HUES64 (cell line): Measurements from ENCODE around the gene PDE4B.

ENCODE experiments used
- H3K27ac ChIP-seq: 2 replicates; pipeline ENCODE4 v1.7.0; 2013; ENCODE audit warnings: low read depth, low read length, inconsistent platforms
- H3K27me3 ChIP-seq: 2 replicates; pipeline ENCODE4 v1.6.1; 2013; ENCODE audit warnings: mild to moderate bottlenecking, low read length; ENCODE audit not compliant: insufficient read depth
- H3K36me3 ChIP-seq: 2 replicates; pipeline ENCODE4 v1.6.1; 2013; ENCODE audit warnings: mild to moderate bottlenecking, low read length; ENCODE audit not compliant: insufficient read depth
- H3K4me1 ChIP-seq: 2 replicates; pipeline ENCODE4 v1.6.1; 2013; ENCODE audit warnings: mild to moderate bottlenecking, low read length, moderate library complexity; ENCODE audit not compliant: insufficient read depth
- H3K4me3 ChIP-seq: 2 replicates; pipeline ENCODE4 v1.5.1; 2013; ENCODE audit warnings: mild to moderate bottlenecking, low read length, moderate library complexity
- H3K9ac ChIP-seq: 2 replicates; pipeline ENCODE4 v1.6.1; 2013; ENCODE audit warnings: mild to moderate bottlenecking, low read depth, low read length
- H3K9me3 ChIP-seq: 2 replicates; pipeline ENCODE4 v1.6.1; 2013; ENCODE audit warnings: low read depth, low read length; ENCODE audit not compliant: insufficient read depth
- WGBS: fragments of 150-250, 120-280 bp; methylation state at CpG from one replicate; pipeline ENCODE4 v1.1.7; 2013; ENCODE audit warnings: missing lambda C conversion rate; 5-methylcytosine and 5-hydroxymethylcytosine counted together

Gene PDE4B

DNA sequence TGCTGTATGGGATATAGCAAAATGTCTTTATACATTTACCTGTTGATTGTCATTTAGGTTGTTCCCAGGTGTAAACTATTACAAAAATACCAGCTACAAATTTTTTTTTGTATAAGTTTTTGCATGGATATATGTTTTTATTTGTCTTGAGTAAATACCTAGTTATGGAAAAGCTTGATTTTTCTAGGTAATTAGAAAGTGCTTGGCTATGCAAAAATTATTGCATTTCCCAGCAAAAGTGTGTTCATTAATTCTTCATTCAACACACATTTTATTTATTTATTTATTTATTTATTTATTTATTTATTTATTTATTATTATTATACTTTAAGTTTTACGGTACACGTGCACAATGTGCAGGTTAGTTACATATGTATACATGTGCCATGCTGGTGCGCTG is 22.1 kb downstream of the PDE4B start:
- no peaks in the 10 kb centered on the region for H3K9me3 ChIP-seq
- peaks cover 9% of the 10 kb centered on the region; the same call in 1 of the 2 replicates for H3K4me1 ChIP-seq
- H3K4me3 ChIP-seq = no peak overlapping the region
- no peak overlapping the region for H3K9ac ChIP-seq
- no peaks in the 10 kb centered on the region for H3K36me3 ChIP-seq
- H3K27ac ChIP-seq = no peak overlapping the region
- H3K27me3 ChIP-seq = no peaks in the 10 kb centered on the region
- 100% methylated on average over 1 of the region's 3 CpGs for WGBS

DNA sequence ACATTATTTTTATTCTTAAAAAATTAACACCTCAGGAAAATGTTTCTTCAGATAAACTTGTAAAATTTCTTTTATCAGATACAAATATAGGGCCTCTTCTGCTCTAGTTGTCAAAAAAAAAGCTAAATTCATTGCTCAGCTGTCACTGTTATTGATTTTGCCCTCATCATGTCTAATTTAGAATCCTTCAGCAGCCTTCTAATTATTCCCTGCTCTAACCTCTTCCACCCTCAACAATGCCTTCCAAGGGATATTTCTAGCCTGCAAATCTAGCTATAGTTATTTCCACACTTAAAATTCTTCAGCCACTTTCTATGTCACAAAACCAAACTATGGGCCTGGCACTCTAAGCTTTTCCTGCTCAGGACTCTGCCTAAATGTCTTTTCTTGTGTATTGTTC is 25.2 kb downstream of the PDE4B start:
- Histone ChIP-seq H3K4me3 (no peak overlapping the region), H3K4me1 (no peaks in the 10 kb centered on the region), H3K9me3 (no peaks in the 10 kb centered on the region), H3K27ac (no peak overlapping the region), H3K9ac (no peak overlapping the region), H3K36me3 (no peaks in the 10 kb centered on the region), H3K27me3 (no peaks in the 10 kb centered on the region)

DNA sequence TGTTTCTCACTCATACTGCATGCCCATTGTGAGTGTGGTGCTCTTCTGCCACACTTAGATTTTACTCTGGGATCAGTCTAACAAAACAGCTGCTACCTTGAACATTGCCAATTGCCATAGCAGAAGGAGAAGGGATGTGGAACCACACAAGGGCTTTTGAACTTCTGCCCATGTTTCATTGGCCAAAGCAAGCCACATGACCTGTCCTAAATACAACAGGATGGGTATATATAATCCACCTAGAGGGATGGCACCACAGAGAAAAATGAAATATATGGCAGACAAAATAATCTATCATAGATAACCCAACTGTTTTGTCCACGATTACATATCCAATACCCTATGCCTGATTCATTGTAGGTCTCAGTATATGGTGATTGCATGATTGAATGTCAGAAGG is 26.3 kb downstream of the PDE4B start:
- Histone ChIP-seq H3K27me3 (no peaks in the 10 kb centered on the region), H3K9me3 (no peaks in the 10 kb centered on the region), H3K27ac (no peak overlapping the region), H3K9ac (no peak overlapping the region), H3K36me3 (no peaks in the 10 kb centered on the region), H3K4me3 (no peak overlapping the region), H3K4me1 (no peaks in the 10 kb centered on the region)
- WGBS = no CpG with 5 or more reads among the region's 1 CpG

DNA sequence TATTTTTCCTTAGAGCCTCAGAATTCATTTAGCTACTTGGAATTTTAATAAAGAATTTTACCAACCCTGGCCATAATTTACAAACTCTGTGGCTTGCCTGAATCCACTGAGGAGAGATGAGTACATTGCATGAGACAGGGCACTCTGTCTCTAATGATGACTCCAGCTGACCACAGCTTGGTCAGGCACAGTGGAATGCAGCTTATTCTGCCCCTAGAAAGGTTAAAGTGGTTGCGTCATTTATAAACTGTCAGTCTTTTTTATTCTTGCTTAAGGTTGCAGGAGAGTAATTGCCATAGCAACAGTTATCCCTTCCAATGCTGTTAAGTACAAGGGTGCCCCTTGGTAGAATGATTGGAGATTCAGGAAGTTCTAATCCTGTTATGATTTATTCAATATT is 28.3 kb downstream of the PDE4B start:
- H3K4me1 ChIP-seq = no peaks in the 10 kb centered on the region
- no peak overlapping the region for H3K9ac ChIP-seq
- 93% methylated on average over 1 of the region's 1 CpG for WGBS
- no peaks in the 10 kb centered on the region for H3K9me3 ChIP-seq
- no peak overlapping the region for H3K4me3 ChIP-seq
- no peaks in the 10 kb centered on the region for H3K36me3 ChIP-seq
- H3K27me3 ChIP-seq = no peaks in the 10 kb centered on the region
- no peak overlapping the region for H3K27ac ChIP-seq

DNA sequence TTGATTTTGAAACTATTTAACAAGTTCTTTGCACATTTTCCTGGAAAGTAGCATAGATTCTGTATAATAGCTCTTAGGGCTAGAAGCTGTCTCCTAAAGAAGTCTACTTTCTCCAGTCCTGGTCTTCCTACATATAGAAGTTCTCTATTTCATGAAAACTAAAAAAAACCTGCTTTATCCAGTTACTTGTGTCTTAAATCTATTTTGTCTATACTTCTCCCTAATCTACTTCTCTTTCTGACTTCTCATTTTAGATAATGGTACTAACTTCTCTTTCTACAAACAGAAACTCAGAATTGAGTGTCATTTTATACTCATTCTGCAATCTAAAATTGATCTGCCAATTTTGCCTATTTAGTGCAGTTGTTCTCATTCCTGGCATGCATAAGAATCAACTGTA is 28.7 kb downstream of the PDE4B start:
- H3K27ac ChIP-seq = no peak overlapping the region
- H3K27me3 ChIP-seq = no peaks in the 10 kb centered on the region
- H3K4me3 ChIP-seq = no peak overlapping the region
- no peaks in the 10 kb centered on the region for H3K4me1 ChIP-seq
- no peak overlapping the region for H3K9ac ChIP-seq
- no peaks in the 10 kb centered on the region for H3K9me3 ChIP-seq
- H3K36me3 ChIP-seq = no peaks in the 10 kb centered on the region

DNA sequence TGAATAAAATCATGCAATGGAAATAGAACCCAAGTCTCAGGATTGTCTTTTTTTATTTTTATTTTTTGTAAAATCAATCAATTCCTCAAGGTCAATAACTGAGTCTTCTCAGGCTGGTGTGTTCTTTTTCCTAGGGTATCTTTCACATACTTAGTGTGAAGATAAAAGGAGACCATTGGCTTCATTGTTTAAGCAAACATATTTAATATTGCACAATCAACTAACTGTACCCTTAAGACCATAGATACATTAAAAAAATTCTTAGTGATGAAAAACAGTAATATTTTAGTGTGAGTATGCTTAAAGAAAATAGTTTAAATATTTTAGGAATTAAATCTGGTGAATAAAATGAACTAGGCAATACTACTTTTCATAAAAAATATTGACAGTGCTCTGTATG is 31.4 kb downstream of the PDE4B start:
- no peaks in the 10 kb centered on the region for H3K27me3 ChIP-seq
- no peaks in the 10 kb centered on the region for H3K4me1 ChIP-seq
- H3K9ac ChIP-seq = no peak overlapping the region
- no peak overlapping the region for H3K27ac ChIP-seq
- no peaks in the 10 kb centered on the region for H3K9me3 ChIP-seq
- no peaks in the 10 kb centered on the region for H3K36me3 ChIP-seq
- H3K4me3 ChIP-seq = no peak overlapping the region

DNA sequence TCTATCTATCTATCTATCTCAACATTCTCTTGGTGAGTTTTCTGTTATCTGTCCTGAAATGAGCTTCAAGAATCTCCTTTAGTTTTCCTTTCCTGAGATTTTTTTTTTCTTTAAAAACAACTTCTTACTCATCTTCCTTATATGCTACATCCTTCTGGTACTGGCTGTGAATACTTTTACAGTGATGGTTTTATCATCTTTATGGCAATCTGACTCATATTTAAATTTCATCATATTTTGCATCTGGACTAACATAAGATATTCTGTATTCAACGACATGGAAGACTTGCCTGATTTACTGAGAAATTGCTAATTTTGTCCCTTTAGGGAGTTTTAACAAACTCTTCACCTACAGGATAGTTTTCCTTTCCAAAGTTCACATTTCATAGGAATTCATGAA is 33.0 kb downstream of the PDE4B start:
- no peak overlapping the region for H3K27ac ChIP-seq
- H3K4me3 ChIP-seq = no peak overlapping the region
- H3K36me3 ChIP-seq = no peaks in the 10 kb centered on the region
- WGBS = 100% methylated on average over 1 of the region's 1 CpG
- no peaks in the 10 kb centered on the region for H3K4me1 ChIP-seq
- no peaks in the 10 kb centered on the region for H3K27me3 ChIP-seq
- H3K9ac ChIP-seq = no peak overlapping the region
- no peaks in the 10 kb centered on the region for H3K9me3 ChIP-seq

DNA sequence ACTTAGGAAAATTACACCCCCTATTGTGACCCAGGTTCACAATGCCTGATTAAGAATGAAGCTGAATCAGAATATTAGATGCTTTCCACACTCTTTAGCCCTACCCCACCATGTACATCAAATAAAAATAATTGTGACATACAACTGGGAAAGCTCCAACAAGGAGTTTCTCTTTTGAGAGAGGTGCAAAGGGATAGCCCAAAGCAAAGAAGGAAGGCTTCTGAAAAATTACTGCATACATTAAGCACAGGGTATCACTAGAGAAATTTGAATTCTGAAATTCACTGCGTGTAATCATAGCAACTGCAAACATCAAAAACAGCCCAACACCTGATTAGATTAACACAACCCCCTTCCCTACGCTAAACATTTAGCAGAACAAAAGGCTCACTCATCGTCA is 34.1 kb downstream of the PDE4B start:
- WGBS = 91% methylated on average over 3 of the region's 3 CpGs
- no peaks in the 10 kb centered on the region for H3K27me3 ChIP-seq
- H3K9me3 ChIP-seq = no peaks in the 10 kb centered on the region
- H3K4me1 ChIP-seq = no peaks in the 10 kb centered on the region
- H3K4me3 ChIP-seq = no peak overlapping the region
- no peaks in the 10 kb centered on the region for H3K36me3 ChIP-seq
- H3K9ac ChIP-seq = no peak overlapping the region
- H3K27ac ChIP-seq = no peak overlapping the region

DNA sequence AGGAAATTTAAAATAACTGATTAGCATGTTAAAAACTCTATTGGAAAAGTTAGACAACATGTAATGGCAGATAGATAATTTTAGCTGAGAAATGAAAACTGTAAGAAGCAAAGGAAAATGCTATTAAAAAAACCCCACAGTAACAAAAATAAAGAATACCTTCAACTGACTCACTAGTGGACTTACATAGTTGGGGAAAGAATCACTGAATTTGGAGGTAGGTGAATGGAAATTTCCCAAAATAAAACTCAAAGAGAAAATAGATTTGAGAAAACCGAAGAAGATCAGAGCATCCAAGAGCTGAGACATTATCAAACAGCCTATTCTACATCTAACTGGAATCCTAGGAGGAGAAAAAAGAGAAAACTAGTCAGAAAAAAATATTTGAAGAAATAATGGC is 34.7 kb downstream of the PDE4B start:
- Histone ChIP-seq H3K27ac (no peak overlapping the region), H3K27me3 (no peaks in the 10 kb centered on the region), H3K4me3 (no peak overlapping the region), H3K9ac (no peak overlapping the region), H3K4me1 (no peaks in the 10 kb centered on the region), H3K9me3 (no peaks in the 10 kb centered on the region), H3K36me3 (no peaks in the 10 kb centered on the region)
- WGBS = no CpG with 5 or more reads among the region's 1 CpG

DNA sequence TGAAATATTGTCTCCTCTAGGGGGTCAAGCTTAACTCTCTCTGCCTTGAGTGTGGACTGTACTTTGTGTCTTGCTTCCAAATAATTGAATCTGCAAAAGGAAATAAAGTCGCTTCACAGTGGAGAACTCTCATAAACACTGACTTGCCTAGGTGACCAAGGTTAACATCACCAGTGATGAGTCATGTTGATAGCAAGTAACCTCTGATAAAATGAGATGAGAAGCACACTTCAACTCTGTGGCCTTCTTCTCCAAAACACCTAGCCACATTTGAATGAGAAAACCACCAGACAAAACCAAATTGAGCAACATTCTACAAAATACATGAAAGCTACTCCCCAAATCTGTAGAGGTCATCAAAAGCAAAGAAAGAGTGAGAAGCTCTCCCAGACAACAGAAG is 37.6 kb downstream of the PDE4B start:
- H3K9ac ChIP-seq = no peak overlapping the region
- H3K27ac ChIP-seq = no peak overlapping the region
- no peaks in the 10 kb centered on the region for H3K27me3 ChIP-seq
- no peaks in the 10 kb centered on the region for H3K36me3 ChIP-seq
- 92% methylated on average over 1 of the region's 1 CpG for WGBS
- H3K4me1 ChIP-seq = no peaks in the 10 kb centered on the region
- no peaks in the 10 kb centered on the region for H3K9me3 ChIP-seq
- H3K4me3 ChIP-seq = no peak overlapping the region

DNA sequence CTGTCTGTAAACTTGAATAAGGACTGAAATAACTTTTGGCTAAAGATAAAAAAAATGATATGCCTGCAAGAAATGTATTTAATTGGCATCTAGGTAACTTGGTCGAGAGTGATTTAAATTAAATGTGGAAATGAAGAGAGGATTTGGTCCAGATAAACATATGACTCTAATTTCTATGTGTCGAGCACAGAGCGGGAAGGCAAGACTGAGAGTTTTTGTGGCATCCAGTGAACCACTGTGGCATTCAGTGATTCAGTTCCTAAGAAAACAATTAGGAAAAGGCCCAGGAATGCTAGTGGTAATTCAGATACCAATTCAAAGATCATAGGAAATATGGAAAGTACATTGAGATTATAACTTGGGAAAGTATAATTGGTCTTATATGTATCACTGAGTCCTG is 39.6 kb downstream of the PDE4B start:
- H3K27ac ChIP-seq = no peak overlapping the region
- H3K4me1 ChIP-seq = no peaks in the 10 kb centered on the region
- no peaks in the 10 kb centered on the region for H3K36me3 ChIP-seq
- no peaks in the 10 kb centered on the region for H3K27me3 ChIP-seq
- no peak overlapping the region for H3K9ac ChIP-seq
- no peaks in the 10 kb centered on the region for H3K9me3 ChIP-seq
- 50% methylated on average over 3 of the region's 3 CpGs for whole genome bisulfite sequencing
- H3K4me3 ChIP-seq = no peak overlapping the region

DNA sequence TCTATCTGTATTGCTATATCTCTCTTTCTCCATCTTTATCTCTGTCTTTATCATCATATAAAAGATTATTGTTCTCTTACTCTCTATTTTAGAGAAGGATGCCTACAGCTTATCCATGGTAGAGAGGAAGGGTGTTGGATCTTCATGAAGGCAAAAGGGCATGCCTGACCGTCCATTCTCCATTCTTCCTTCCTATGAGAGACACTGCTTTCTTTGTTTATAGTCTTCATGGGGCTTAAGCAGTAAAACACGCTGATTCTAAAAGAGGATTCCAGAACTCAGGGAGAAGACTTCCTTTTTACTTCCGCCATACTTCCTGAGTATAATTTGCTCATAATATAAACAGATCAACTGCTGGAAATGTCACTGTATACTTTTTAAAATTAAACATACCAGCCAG is 44.0 kb downstream of the PDE4B start:
- H3K27me3 ChIP-seq = no peaks in the 10 kb centered on the region
- WGBS = 81% methylated on average over 3 of the region's 3 CpGs
- no peak overlapping the region for H3K4me3 ChIP-seq
- H3K4me1 ChIP-seq = no peaks in the 10 kb centered on the region
- H3K27ac ChIP-seq = no peak overlapping the region
- no peaks in the 10 kb centered on the region for H3K36me3 ChIP-seq
- H3K9me3 ChIP-seq = no peaks in the 10 kb centered on the region
- H3K9ac ChIP-seq = no peak overlapping the region
